Thyroid gland (tissue), 4 donors: ENCODE measurements around the gene PMP22.

Source experiments
- CTCF ChIP-seq, 6 experiments: fragments of 200-600 bp in 3 of 6; fragments of 450-650 bp in 3 of 6; sonication (generic) in 3 of 6; IDR thresholded peaks; one replicate each; pipeline ENCODE4 v1.5.1; 2016 to 2019; ENCODE audit warnings: antibody characterized with exemption in 6 of 6, mild to moderate bottlenecking in 2 of 6, inconsistent platforms in 1 of 6, moderate library complexity in 1 of 6
- POLR2A ChIP-seq, 2 donors: fragments of 450-650 bp; IDR thresholded peaks; one replicate each; pipeline ENCODE4 v1.6.1; 2017; ENCODE audit warnings: antibody characterized with exemption in 2 of 2, mild to moderate bottlenecking in 2 of 2, moderate library complexity in 1 of 2

- TF ChIP-seq CTCF (IDR thresholded peaks at IDR 0.05) = no peak
- no peak for TF ChIP-seq POLR2A (IDR thresholded peaks at IDR 0.05)
Measured at GRCh38 chr17:15298176-15298575, 33.0 kb upstream of the PMP22 start.
